Measurements from ENCODE around the gene SMPDL3B.
A peak's percentile ranks its signal among the peaks of the same experiment; 100 is the strongest.
"Not testable (repeated sequence)": the region's sequence is repeated elsewhere in the genome, so short reads cannot be mapped to it uniquely, and the experiment has no call there.

SMPDL3B gene

GRCh38 chr1:27971674-27972073 lies 36.9 kb downstream of the SMPDL3B start:
- DNase-seq = no peak

- DNase-seq = no peak
These were observed 37.3 kb downstream of the SMPDL3B start for GRCh38 chr1:27972141-27972540.

- DNase-seq = no peak
These were observed 39.1 kb downstream of the SMPDL3B start for GRCh38 chr1:27973771-27974416.

GRCh38 chr1:27974417-27974781 lies 39.6 kb downstream of the SMPDL3B start:
- DNase-seq = no peak

GRCh38 chr1:27979151-27979858 lies 44.5 kb downstream of the SMPDL3B start:
- no peak for DNase-seq

GRCh38 chr1:27979859-27980201 lies 45.0 kb downstream of the SMPDL3B start:
- no peak for DNase-seq

GRCh38 chr1:27980216-27980845 lies 45.5 kb downstream of the SMPDL3B start:
- DNase-seq = no peak

- DNase-seq = no peak
These were observed 46.3 kb downstream of the SMPDL3B start for GRCh38 chr1:27981145-27981544.

- no peak for DNase-seq
These were observed 56.2 kb downstream of the SMPDL3B start for GRCh38 chr1:27990920-27991537.

- peak; percentile 38 for DNase-seq
These were observed 57.5 kb downstream of the SMPDL3B start for GRCh38 chr1:27992276-27992675.

GRCh38 chr1:27993241-27993640 lies 58.4 kb downstream of the SMPDL3B start:
- peak; percentile 16 for DNase-seq

- DNase-seq = no peak
These were observed 59.3 kb downstream of the SMPDL3B start for GRCh38 chr1:27994060-27994459.

GRCh38 chr1:27994526-27994925 lies 59.7 kb downstream of the SMPDL3B start:
- DNase-seq = not testable (repeated sequence)

GRCh38 chr1:27999055-27999454 lies 64.3 kb downstream of the SMPDL3B start:
- no peak for DNase-seq

- no peak for DNase-seq
These were observed 67.8 kb downstream of the SMPDL3B start for GRCh38 chr1:28002600-28002999.

GRCh38 chr1:28003117-28003516 lies 68.3 kb downstream of the SMPDL3B start:
- DNase-seq = not testable (repeated sequence)

All from stimulated activated CD4-positive, alpha-beta T cell treated with anti-CD3 and anti-CD28 coated beads, Interleukin-1b, Interleukin-23, amount 100 ng/mL, for 48 hours (primary cell).